ENCODE data around the gene STK33. TPM values are rescaled to one million over a fixed set of nuclear protein-coding genes. Genes with fewer than 3 reads are reported as not detected.

The STK33 gene
- total RNA-seq, 1 experiment from 2014 or later, result not detected

- in situ Hi-C loops (cut with HindIII; ENCODE audit: low pct_unique_long_range_greater_than_20kb, low sequenced_read_pairs), result no loop called here
- no peak for DNase-seq (ENCODE audit: low read depth, low spot score)
Measured at GRCh38 chr11:8372641-8373381, 221.2 kb downstream of the STK33 start.

GRCh38 chr11:8371516-8371884, 222.5 kb downstream of the STK33 start:
- in situ Hi-C loops (cut with HindIII; ENCODE audit: low pct_unique_long_range_greater_than_20kb, low sequenced_read_pairs), result no loop called here
- DNase-seq (ENCODE audit: low read depth, low spot score), result no peak

DNA sequence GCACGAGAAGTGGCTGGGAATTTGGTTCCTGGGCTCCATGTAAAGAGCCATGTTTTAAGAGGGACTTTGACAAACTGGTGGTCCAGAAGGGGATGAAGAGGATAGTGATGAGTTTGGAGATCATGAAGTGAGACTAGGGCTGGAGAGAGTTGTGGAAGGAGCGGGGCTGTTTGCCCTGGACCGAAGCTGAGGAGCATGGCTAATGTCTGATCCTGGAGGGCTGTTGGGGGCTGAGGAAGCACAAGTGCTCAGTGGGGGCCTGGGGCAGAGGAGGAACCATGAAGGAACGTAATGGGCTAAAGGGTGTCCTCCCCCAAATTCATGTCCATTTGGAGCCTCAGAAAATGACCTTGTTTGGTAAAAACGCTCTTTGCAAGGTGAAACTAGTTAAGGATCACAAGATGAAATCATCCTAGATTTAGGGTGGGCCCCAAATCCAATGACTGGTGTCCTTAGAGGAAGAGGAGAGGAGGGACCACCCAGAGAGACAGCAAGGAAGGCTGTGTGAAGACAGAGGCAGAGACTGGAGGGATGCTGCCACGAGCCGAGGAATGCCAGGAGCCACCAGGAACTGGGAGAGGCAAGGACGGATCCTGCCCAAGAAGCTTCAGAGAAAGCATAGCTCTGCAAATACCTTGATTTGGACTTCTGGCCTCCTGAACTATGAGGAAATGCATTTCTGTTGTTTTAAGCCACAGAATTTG, 223.1 kb downstream of the STK33 start:
- no peak for DNase-seq (ENCODE audit: low read depth, low spot score)
- in situ Hi-C loops (cut with HindIII; ENCODE audit: low pct_unique_long_range_greater_than_20kb, low sequenced_read_pairs), result no loop called here

- DNase-seq (ENCODE audit: low read depth, low spot score), result no peak
- in situ Hi-C loops (cut with HindIII; ENCODE audit: low pct_unique_long_range_greater_than_20kb, low sequenced_read_pairs), result no loop called here
Measured at GRCh38 chr11:8369592-8370205, 224.3 kb downstream of the STK33 start.

GRCh38 chr11:8368772-8369171, 225.3 kb downstream of the STK33 start:
- no peak for DNase-seq (ENCODE audit: low read depth, low spot score)
- in situ Hi-C loops (cut with HindIII; ENCODE audit: low pct_unique_long_range_greater_than_20kb, low sequenced_read_pairs), result no loop called here

GRCh38 chr11:8368194-8368593, 225.8 kb downstream of the STK33 start:
- in situ Hi-C loops (cut with HindIII; ENCODE audit: low pct_unique_long_range_greater_than_20kb, low sequenced_read_pairs), result no loop called here

DNA sequence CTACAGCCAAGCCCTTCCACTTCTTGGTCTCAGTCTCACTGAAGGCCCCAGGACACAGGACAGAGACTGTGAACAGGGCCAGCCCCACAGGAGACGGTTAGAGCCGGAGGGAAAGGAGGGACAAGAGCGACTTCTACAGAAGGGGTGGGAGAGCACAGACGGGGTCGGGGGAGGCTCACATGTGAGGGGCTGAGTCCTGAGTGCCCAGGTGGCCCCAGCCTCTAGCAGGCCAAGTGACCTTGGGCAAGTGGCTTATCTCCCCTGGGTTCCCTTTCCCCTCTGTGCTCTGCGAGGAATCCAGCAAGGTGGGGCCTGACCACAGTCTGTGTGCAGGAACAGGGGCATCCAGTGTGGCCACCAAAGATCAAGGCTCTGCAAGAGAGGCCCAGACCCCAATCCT, 227.7 kb downstream of the STK33 start:
- no peak for DNase-seq (ENCODE audit: low read depth, low spot score)
- in situ Hi-C loops (cut with HindIII; ENCODE audit: low pct_unique_long_range_greater_than_20kb, low sequenced_read_pairs), result no loop called here

More at GRCh38 chr11:8368194-8368593, 225.8 kb downstream of the STK33 start:
- DNase-seq (ENCODE audit: low read depth, low spot score), result no peak

DNA sequence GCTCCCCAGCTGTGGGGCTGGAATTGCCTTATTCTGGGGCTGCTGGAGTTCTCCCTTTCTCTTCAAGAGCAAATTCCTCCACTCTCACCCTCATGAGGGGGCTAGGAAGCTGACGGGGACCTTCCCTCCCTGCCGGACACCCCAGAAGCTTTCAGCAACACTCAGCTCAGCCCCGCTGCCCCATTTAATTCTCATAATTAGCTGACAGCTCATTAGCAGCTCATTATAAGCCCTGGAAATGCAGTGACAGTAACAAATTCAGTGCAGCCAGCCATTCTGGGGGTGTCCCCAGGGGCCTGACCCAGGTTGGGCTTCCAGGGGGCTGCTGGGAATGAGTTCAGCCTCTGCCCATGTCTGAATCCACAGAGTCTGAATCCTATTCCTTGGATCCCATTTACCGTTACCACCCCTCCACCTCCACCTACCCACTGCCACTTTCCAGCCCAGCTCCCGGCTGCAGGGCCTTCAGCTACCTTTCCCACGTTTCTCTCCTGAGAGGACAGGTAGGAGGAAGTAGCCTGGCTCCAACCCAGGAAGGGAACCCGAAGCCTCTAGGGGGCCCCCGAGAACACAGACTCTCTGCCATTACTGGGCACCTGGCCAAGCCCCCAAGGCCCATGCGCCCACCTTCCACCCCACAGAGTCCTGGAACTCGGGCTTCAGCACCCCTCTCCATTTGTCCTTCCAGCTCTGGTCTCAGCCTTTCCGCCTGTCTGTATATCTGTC, 228.6 kb downstream of the STK33 start:
- in situ Hi-C loops (cut with HindIII; ENCODE audit: low pct_unique_long_range_greater_than_20kb, low sequenced_read_pairs), result no loop called here
- DNase-seq (ENCODE audit: low read depth, low spot score), result no peak

GRCh38 chr11:8363921-8364320, 230.1 kb downstream of the STK33 start:
- in situ Hi-C loops (cut with HindIII; ENCODE audit: low pct_unique_long_range_greater_than_20kb, low sequenced_read_pairs), result no loop called here
- DNase-seq (ENCODE audit: low read depth, low spot score), result no peak

DNA sequence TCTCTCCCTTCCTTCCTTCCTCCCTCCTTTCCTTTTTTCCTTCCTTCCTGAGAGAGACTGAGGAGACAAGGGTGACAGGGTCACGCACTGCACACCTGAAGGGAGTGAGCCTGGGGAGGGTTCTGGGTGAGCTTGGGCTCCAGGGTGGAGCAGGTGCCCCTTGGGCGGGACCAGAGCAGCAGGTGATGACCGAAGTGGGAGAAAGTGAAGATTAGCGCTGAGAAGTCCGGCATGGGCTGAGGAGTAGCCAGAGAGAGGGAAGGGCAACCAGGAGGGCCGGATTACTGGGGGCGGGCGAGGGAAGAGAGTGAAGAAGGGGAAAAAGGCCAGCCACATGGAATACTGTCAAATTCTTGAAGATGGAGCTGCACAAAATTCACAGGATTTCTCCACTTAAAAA, 231.1 kb downstream of the STK33 start:
- in situ Hi-C loops (cut with HindIII; ENCODE audit: low pct_unique_long_range_greater_than_20kb, low sequenced_read_pairs), result no loop called here
- DNase-seq (ENCODE audit: low read depth, low spot score), result no peak

DNA sequence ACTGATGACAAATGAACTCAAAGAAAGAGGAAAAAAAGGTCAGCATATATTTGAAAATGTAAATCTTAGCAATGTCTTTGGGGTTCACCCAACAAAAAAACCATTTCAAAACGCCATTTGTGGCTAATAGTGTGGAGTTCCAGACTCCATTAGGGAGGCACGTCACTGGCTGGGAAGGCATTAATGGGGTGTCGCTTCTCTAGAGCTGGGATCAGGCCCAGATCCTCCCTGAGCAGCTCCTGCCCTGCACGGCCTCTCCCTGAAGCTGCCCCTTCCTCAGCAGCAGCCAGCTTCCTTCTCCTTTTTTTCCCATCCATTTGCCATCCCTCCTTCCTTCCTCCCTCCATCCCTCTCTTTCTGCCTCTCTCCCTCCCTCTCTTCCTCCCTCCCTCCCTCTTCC, 231.5 kb downstream of the STK33 start:
- in situ Hi-C loops (cut with HindIII; ENCODE audit: low pct_unique_long_range_greater_than_20kb, low sequenced_read_pairs), result no loop called here
- DNase-seq (ENCODE audit: low read depth, low spot score), result no peak

GRCh38 chr11:8361664-8362210, 232.3 kb downstream of the STK33 start:
- no peak for DNase-seq (ENCODE audit: low read depth, low spot score)
- in situ Hi-C loops (cut with HindIII; ENCODE audit: low pct_unique_long_range_greater_than_20kb, low sequenced_read_pairs), result no loop called here

- no peak for DNase-seq (ENCODE audit: low read depth, low spot score)
- in situ Hi-C loops (cut with HindIII; ENCODE audit: low pct_unique_long_range_greater_than_20kb, low sequenced_read_pairs), result no loop called here
Measured at GRCh38 chr11:8361206-8361605, 232.8 kb downstream of the STK33 start.

GRCh38 chr11:8360086-8360828, 233.8 kb downstream of the STK33 start:
- in situ Hi-C loops (cut with HindIII; ENCODE audit: low pct_unique_long_range_greater_than_20kb, low sequenced_read_pairs), result no loop called here
- peak; percentile 9 for DNase-seq (ENCODE audit: low read depth, low spot score)

DNA sequence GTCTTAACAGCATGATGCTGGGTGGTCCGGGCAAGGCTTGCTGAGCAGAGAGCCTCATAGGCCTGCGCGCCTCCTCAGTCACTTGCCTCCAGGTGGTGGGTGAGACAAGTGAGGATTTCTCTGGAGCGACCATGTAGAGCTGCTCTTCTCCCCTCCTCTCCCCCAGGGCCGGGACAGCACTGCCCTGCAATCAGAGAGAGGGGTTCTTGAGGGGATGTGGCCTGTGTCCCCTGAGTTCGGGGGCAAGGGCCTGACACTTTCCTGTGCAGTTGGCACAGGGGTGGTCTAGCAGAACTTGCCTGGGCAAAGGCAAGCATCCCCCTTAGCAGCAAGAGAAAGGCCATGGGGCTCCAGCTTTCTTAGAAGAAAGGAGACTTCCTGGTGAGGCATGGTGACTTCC, 234.5 kb downstream of the STK33 start:
- no peak for DNase-seq (ENCODE audit: low read depth, low spot score)
- in situ Hi-C loops (cut with HindIII; ENCODE audit: low pct_unique_long_range_greater_than_20kb, low sequenced_read_pairs), result no loop called here

- in situ Hi-C loops (cut with HindIII; ENCODE audit: low pct_unique_long_range_greater_than_20kb, low sequenced_read_pairs), result no loop called here
- DNase-seq (ENCODE audit: low read depth, low spot score), result no peak
Measured at GRCh38 chr11:8357891-8358566, 236.0 kb downstream of the STK33 start.

DNA sequence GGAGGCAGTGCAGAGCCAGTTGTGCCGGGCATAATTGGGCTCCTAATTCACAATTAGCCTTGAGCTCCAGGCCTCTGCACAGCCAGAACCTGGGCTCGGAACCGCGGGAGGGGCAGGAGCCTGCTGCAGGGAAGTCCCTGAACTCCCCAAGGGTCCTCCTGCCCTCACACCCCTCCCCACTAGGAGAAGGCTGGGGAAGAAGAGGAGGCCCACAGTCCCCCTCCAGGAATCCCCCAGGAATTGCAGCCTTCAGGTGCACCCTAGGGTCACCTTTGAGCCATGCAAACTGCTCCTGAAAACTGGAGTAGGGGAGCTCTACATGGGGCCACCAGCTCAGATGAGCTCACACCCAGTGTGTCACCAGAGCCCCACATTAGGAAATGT, 236.5 kb downstream of the STK33 start:
- DNase-seq (ENCODE audit: low read depth, low spot score), result no peak
- in situ Hi-C loops (cut with HindIII; ENCODE audit: low pct_unique_long_range_greater_than_20kb, low sequenced_read_pairs), result no loop called here
